Neutrophil (primary cell): Measurements from ENCODE around the gene SMPD2.
A peak's percentile ranks its signal among the peaks of the same experiment; 100 is the strongest.

Source experiments
- H3K27ac ChIP-seq: fragments of 200-600 bp; sonication (generic); 2 replicates; pipeline ENCODE4 v1.5.1; 2016; ENCODE audit warnings: mild to moderate bottlenecking, moderate library complexity
- H3K27me3 ChIP-seq: fragments of 200-600 bp; sonication (generic); 2 replicates; pipeline ENCODE4 v1.6.0; 2016; ENCODE audit warnings: mild to moderate bottlenecking
- H3K36me3 ChIP-seq: fragments of 200-600 bp; sonication (generic); 2 replicates; pipeline ENCODE4 v1.5.1; 2017
- H3K4me1 ChIP-seq, 2 experiments: fragments of 200-600 bp in 1 of 2; sonication (generic) in 1 of 2; 1 replicate in 1 of 2; 2 replicates in 1 of 2; pipeline versions ENCODE4 v1.5.1 to v1.6.1; 2013 to 2016; ENCODE audit warnings: low read depth in 1 of 2, low read length in 1 of 2, mild to moderate bottlenecking in 1 of 2, moderate library complexity in 1 of 2; ENCODE audit not compliant: control insufficient read depth in 1 of 2, insufficient read depth in 1 of 2
- H3K4me3 ChIP-seq, 2 experiments: fragments of 200-600 bp in 1 of 2; sonication (generic) in 1 of 2; 1 replicate in 1 of 2; 2 replicates in 1 of 2; pipeline ENCODE4 v1.5.1; 2013 to 2016; ENCODE audit warnings: low read depth in 1 of 2, low read length in 1 of 2, mild to moderate bottlenecking in 1 of 2, moderate library complexity in 1 of 2
- H3K9me3 ChIP-seq: fragments of 200-600 bp; sonication (generic); 2 replicates; pipeline ENCODE4 v1.5.1; 2016
- CTCF ChIP-seq: fragments of 200-600 bp; sonication (generic); IDR thresholded peaks from 2 replicates; pipeline ENCODE4 v1.5.1; 2016; ENCODE audit warnings: antibody characterized with exemption

The SMPD2 gene

GRCh38 chr6:109428889-109429477 lies 11.5 kb upstream of the SMPD2 start:
- no peak for TF ChIP-seq CTCF
- H3K36me3 ChIP-seq, result no peaks in the 10 kb centered on the region
- H3K4me3 ChIP-seq, result no peak overlapping the region
- no peak overlapping the region for H3K27ac ChIP-seq
- H3K4me1 ChIP-seq, result no peaks in the 10 kb centered on the region
- no peaks in the 10 kb centered on the region for H3K9me3 ChIP-seq
- H3K27me3 ChIP-seq, result no peaks in the 10 kb centered on the region

DNA sequence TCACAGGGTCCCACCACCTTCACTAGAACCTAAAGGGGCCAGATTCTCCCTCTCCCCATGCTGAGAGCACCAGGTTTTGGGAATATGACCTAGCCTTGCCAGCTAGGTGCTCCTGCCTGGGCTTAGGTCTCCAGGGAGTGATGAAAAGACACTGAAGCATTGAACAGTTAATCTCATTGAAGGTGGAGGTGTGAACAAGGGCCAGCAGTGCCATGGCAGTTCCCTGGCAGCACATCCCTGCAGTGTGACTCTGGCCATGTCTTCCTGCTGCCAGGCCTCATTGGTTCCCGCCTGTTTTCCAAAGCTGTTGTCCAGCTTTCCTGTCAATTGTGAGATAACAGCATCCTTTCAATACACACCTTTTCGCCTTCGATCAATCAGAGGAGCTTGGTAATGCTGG lies 11.0 kb upstream of the SMPD2 start:
- H3K4me1 ChIP-seq, result no peaks in the 10 kb centered on the region
- H3K27ac ChIP-seq, result no peak overlapping the region
- TF ChIP-seq CTCF, result no peak
- H3K9me3 ChIP-seq, result no peaks in the 10 kb centered on the region
- no peaks in the 10 kb centered on the region for H3K27me3 ChIP-seq
- no peak overlapping the region for H3K4me3 ChIP-seq
- H3K36me3 ChIP-seq, result no peaks in the 10 kb centered on the region

DNA sequence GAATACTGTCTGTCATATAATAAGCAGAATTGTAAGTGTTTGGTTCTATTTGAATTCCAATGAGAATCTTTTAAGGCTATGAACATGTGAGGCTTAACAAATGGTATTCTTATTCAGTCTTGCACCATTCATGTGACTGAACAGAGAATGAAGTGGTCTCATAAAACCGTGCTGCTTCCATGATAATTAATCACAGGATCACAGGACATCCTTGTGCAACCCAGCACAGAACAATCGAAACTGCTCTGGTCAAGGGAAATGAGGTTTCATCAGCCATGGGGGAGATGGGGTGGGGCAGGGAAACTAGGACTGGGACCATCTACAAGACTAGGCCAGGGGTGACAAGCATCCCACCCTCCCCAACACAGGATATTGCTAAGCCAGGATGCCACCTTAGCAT lies 6.1 kb upstream of the SMPD2 start:
- H3K27me3 ChIP-seq, result no peaks in the 10 kb centered on the region
- no peak overlapping the region for H3K27ac ChIP-seq
- no peaks in the 10 kb centered on the region for H3K4me1 ChIP-seq
- no peaks in the 10 kb centered on the region for H3K9me3 ChIP-seq
- H3K4me3 ChIP-seq, result no peak overlapping the region
- no peaks in the 10 kb centered on the region for H3K36me3 ChIP-seq
- no peak for TF ChIP-seq CTCF

DNA sequence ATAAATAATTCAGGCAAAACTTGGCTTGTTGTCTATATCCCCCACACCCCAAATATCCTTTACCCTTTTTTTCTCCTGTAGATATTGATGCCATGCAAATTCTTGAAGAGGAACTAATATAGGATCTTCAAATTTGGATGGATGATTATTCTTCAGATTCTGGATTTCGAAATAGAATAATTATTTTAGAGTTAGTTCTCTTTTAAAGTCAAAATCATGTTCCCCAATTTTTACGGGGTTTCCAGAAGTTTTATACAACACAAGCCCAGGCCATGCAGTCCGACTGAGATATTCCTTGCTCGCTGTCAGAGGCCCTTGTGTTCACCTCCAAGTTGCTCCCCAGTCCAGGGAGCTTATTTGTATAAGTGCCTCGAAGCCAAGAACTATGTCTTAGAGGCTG lies 4.5 kb upstream of the SMPD2 start:
- Histone ChIP-seq H3K27me3 (peaks cover 4% of the 10 kb centered on the region), H3K36me3 (no peaks in the 10 kb centered on the region), H3K27ac (no peak overlapping the region), H3K4me3 (no peak overlapping the region), H3K9me3 (no peaks in the 10 kb centered on the region), H3K4me1 (peaks cover 8 to 10% of the 10 kb centered on the region in 2 experiments)
- no peak for TF ChIP-seq CTCF

GRCh38 chr6:109441069-109441816 lies 719 bp downstream of the SMPD2 start:
- peak overlapping the region; percentile 89 to 98 for H3K4me3 ChIP-seq
- no peak for TF ChIP-seq CTCF
- H3K9me3 ChIP-seq, result no peaks in the 10 kb centered on the region

More at GRCh38 chr6:109441069-109441816, 719 bp downstream of the SMPD2 start:
- peak overlapping the region; percentile 84 for H3K27ac ChIP-seq
- H3K4me1 ChIP-seq, result peaks cover 21 to 28% of the 10 kb centered on the region in 2 experiments
- peaks cover 4% of the 10 kb centered on the region for H3K27me3 ChIP-seq
- peaks cover 42% of the 10 kb centered on the region for H3K36me3 ChIP-seq
